Central memory CD4-positive, alpha-beta T cell (primary cell): ENCODE measurements around the gene FUT8.

Experiments
- DNase-seq: peaks from one replicate; pipeline ENCODE4 v3.0.0; 2022

The FUT8 gene

DNA sequence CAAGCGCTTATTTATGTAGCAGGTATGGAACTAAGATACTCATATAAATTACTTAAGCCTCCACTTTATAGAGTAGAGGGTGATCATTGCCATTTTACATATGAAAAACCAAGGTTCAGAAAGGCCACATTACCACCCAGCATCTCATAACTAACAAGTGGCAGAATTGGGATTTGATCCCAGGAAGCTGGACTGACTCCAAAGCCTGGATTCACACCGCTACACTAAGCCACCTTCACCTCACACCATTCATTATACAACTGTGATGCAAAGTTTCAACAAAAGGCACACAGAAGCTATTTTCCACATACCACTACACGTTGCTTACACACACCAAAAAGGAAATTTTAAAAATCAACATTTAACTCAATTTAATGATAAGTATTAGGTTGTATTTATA is 370.6 kb downstream of the FUT8 start:
- DNase-seq, result no peak

DNA sequence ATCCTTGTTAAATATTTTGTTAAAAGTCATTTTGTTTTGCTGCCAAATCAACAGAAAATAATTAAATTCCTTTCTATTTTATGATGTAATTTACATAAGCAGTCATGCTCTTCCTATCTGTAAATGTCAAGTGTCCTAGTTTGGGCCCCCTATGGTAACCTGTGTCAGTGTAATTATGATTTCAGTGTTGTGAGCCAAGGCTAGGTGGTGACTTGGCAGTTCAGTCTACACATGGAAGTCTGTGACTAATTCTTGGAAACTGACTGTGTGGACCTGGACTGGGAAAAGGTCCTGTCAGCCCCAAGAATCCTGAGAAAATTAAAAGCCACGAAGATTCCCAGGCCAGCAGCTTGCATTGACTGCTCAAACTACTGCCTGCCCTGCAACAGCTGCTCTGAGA is 371.0 kb downstream of the FUT8 start:
- no peak for DNase-seq

DNA sequence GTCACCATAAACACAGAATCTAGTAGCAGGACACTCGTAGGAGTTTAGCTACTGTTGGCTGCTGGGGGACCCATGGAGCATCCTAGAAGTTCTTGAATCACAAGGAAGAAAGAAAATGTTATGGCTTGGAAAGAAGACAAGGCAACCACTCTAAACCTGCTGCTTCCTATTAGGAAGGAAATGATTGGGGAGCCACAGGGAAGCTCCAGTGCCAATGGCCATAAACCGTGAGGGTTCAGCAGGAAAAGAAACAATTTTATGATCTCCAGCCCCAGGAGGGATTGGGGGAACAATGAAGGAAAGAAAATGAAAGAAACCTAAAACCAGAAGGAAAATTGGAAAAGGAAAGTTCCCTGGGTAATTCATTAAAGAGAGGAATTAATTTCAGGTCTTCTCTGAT is 372.0 kb downstream of the FUT8 start:
- no peak for DNase-seq

DNA sequence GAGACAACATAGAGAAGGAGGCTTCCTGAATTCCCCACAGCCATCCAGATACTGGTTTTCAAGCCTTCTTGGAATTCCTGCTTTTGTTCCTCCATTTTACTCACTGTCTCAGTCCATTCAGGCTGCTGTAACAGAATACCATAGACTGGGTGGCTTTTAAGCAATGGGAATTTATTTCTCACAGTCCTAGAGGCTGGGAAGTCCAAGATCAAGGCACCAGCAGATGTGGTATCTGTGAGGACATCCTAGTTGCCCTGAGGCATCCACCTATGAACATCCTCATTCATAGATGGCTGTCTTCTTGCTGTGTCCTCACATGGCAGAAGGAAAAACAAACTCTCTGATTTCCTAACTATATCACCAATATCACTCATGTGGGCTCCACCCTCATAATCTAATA is 374.9 kb downstream of the FUT8 start:
- no peak for DNase-seq

DNA sequence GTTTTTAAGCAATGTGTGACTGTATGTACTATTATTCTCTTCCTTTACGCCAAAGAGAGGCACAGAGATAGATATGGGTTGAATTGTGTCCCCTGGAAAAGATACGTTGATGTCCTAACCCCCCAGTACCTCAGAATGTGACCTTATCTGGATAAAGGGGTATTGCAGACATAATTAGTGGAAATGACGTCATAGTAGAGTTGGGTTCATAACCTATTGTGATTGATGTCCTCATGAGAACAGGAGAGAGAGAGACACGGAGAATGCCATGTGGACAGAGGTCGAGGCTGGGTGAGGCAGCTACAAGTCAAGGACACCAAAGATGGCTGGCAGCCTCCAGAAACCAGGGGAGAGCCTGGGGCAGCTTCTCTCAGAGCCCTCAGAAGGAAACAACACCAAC is 376.3 kb downstream of the FUT8 start:
- no peak for DNase-seq

DNA sequence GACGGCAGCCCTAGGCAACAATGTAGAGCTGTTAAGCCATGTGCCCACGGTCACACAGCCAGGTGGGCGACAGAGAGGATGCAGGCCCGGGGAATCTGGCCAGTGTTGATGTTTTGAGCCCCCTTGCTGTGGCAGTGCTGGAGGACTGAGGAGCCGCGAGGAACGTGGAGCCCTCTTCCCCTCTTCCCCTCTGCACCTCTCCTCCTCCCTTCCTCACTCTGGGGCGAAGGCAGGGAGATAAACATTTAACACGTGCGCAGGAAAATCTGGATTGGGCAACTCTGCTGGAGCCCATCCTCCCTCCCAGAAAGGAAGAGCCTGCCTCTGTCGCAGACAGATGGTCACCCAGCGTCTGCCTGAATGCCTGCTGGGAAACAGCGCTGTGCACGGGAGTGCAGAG is 376.8 kb downstream of the FUT8 start:
- DNase-seq, result no peak

DNA sequence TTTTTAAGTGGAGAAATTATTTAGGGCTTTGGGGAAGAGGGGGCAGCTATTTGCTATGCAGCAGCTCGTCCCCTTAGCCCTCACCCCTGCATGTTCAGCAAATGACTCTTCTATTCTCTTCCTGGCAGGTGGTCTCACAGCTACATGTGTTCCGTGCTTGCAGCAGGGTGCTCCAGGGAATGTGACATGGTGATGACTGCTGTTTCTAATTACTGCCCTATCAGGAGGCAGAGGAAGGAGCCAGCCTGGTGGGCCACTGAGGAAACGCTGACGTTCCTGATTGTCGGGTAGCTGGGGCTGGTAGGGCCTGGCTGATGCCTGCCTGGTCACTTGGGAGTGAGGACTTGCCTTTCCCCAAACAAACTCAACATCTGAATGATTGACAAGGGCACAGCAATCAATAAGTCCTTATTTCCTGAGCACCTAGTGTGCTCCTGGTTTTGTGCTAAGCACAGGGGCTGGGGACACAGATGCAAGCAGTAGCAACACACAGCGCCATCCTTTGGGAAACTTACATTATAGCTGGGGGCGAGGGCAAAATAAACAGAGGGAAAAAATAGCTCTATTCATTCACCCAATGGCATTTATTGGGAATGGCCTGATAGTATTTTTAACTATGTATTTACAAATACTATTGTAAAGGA is 377.8 kb downstream of the FUT8 start:
- no peak for DNase-seq

DNA sequence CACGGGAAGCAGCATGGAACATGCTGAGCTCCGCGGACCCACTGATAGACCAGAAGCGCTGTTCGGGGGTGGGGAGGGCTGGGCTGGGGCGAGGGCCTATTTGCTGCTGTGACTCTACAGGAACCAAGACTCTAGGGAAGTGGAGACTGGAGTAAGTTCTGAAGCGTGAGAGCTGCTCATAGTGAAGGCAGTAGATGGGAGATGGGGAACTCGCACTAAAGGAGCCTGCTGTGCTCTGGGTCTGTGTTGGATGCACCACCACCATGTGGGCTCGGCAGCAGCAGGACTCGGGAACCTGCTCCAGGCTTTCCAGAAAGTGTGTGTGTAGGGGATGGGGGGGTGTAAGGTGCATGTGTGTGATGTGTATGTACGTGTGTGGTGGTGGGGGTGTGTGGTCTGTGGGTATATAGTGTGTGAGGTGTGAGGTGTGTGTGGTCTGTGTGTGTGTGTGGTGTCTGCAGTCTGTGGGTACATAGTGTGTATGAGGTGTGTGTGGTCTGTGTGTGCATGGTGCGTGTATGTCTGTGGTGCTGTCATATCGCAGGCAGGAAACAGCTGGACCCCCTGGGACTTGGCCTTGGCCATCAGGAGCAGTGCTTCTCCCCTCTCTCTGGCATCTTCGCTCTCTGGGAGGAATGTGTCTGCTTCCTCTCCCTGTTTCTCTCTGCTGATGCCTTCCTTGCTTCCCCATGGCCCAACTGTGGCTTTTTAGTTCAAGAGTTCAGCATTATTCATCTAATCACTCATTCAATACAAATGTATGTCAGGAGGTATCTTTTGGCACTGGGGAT is 378.9 kb downstream of the FUT8 start:
- DNase-seq, result peak; percentile 33

DNA sequence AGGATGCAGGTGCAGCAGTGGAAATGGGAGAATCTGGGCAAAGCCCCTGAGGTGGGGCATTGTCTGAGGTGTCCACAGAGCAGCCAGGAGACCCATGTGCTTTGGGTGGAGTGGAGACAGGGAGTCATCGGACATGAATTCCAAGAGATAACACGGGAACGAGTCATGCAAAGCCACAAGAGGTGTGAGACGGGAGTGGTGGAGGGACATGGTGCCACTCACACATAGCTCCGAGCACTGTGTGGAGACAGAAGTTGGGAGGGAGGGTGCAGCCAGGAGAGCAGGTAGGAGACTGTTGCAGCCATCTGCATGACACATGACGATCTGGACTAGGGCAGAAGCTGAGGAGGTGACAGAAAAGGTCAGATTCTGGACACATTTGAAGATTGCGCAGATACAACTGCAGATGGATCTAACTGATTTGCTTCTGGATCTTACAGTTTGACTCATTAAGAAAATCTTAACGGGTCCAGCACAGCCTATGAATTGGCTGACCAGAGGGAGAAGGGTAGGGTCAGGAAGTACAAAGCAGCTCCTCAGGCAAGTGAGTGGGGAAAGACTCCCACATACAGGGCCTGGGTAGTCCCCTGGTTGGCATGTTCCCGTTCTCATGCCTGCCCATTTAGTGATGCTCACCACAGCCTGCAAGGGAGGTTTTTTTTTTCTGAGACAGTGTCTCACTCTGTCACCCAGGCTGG is 379.8 kb downstream of the FUT8 start:
- no peak for DNase-seq
